GM10847 (cell line): ENCODE data around the gene EFR3B.

ENCODE experiments used
- POLR2A ChIP-seq: IDR thresholded peaks from 2 replicates; pipeline ENCODE4 v1.6.1; 2011; ENCODE audit not compliant: insufficient read length; ENCODE audit errors: extremely low read depth

EFR3B gene

GRCh38 chr2:25041928-25042320 is at the start of gene EFR3B:
TSS of gene EFR3B (plus strand) at chr2:25042076. CDS start at chr2:25042313, 237 bp downstream.
- no peak for TF ChIP-seq POLR2A

GRCh38 chr2:24993406-24994145 is 48.3 kb upstream of the EFR3B start:
- no peak for TF ChIP-seq POLR2A

- no peak for TF ChIP-seq POLR2A
These were observed 47.6 kb upstream of the EFR3B start for GRCh38 chr2:24994146-24994724.

- no peak for TF ChIP-seq POLR2A
These were observed 41.8 kb upstream of the EFR3B start for GRCh38 chr2:25000036-25000435.

GRCh38 chr2:25000503-25001324 is 41.2 kb upstream of the EFR3B start:
- no peak for TF ChIP-seq POLR2A

GRCh38 chr2:25001325-25001637 is 40.6 kb upstream of the EFR3B start:
- TF ChIP-seq POLR2A: no peak

- TF ChIP-seq POLR2A: no peak
These were observed 39.8 kb upstream of the EFR3B start for GRCh38 chr2:25002066-25002465.

GRCh38 chr2:25009954-25010353 is 31.9 kb upstream of the EFR3B start:
- no peak for TF ChIP-seq POLR2A

GRCh38 chr2:25014631-25015030 is 27.2 kb upstream of the EFR3B start:
- TF ChIP-seq POLR2A: no peak

GRCh38 chr2:25018681-25019080 is 23.2 kb upstream of the EFR3B start:
- TF ChIP-seq POLR2A: no peak

- TF ChIP-seq POLR2A: no peak
These were observed 20.0 kb upstream of the EFR3B start for GRCh38 chr2:25021791-25022362.

- TF ChIP-seq POLR2A: no peak
These were observed 18.5 kb upstream of the EFR3B start for GRCh38 chr2:25023333-25023732.

- TF ChIP-seq POLR2A: no peak
These were observed 16.5 kb upstream of the EFR3B start for GRCh38 chr2:25025229-25026007.

- TF ChIP-seq POLR2A: no peak
These were observed 15.8 kb upstream of the EFR3B start for GRCh38 chr2:25026008-25026530.

GRCh38 chr2:25029183-25029554 is 12.7 kb upstream of the EFR3B start:
- no peak for TF ChIP-seq POLR2A
